H9 (cell line): ENCODE data around the gene ING5. TPM values are rescaled to one million over a fixed set of nuclear protein-coding genes. Genes with fewer than 3 reads are reported as not detected.
A peak's percentile ranks its signal among the peaks of the same experiment; 100 is the strongest.

ENCODE experiments used
- DNase-seq: peaks from one replicate; pipeline ENCODE4 v3.0.0-alpha.2; 2017
- H2AFZ ChIP-seq: one replicate; pipeline ENCODE4 v1.6.1; 2013; ENCODE audit warnings: mild to moderate bottlenecking, low read length, control low read depth, moderate library complexity
- H2AK5ac ChIP-seq: 2 replicates; pipeline ENCODE4 v1.6.1; 2013; ENCODE audit warnings: low read length, control low read depth, mixed read lengths; ENCODE audit not compliant: insufficient read length
- H2BK120ac ChIP-seq: one replicate; pipeline ENCODE4 v1.6.1; 2013; ENCODE audit warnings: low read depth, mild to moderate bottlenecking, low read length, control low read depth, inconsistent platforms; ENCODE audit not compliant: poor library complexity, severe bottlenecking
- H2BK12ac ChIP-seq: 2 replicates; pipeline ENCODE4 v1.6.1; 2013; ENCODE audit warnings: low read length, control low read depth, mixed read lengths, low read depth; ENCODE audit not compliant: insufficient read length
- H2BK15ac ChIP-seq: 2 replicates; pipeline ENCODE4 v1.6.1; 2013; ENCODE audit warnings: low read depth, low read length, control low read depth
- H2BK20ac ChIP-seq: one replicate; pipeline ENCODE4 v1.6.1; 2013; ENCODE audit warnings: low read depth, mild to moderate bottlenecking, low read length, control low read depth, inconsistent platforms; ENCODE audit not compliant: poor library complexity, severe bottlenecking
- H2BK5ac ChIP-seq: 2 replicates; pipeline ENCODE4 v1.6.1; 2013; ENCODE audit warnings: low read length, control low read depth, mixed read lengths; ENCODE audit not compliant: insufficient read length
- H3K14ac ChIP-seq: 2 replicates; pipeline ENCODE4 v1.6.1; 2013; ENCODE audit warnings: low read length, control low read depth; ENCODE audit not compliant: insufficient read depth
- H3K18ac ChIP-seq: 2 replicates; pipeline ENCODE4 v1.6.1; 2013; ENCODE audit warnings: low read depth, mild to moderate bottlenecking, mixed read lengths, low read length, control low read depth; ENCODE audit not compliant: insufficient read length
- H3K23ac ChIP-seq: 2 replicates; pipeline ENCODE4 v1.6.1; 2013; ENCODE audit warnings: low read length, control low read depth, mixed read lengths, low read depth; ENCODE audit not compliant: insufficient read length
- H3K23me2 ChIP-seq: 2 replicates; pipeline ENCODE4 v1.6.1; 2013; ENCODE audit warnings: low read depth, mild to moderate bottlenecking, mixed read lengths, low read length, control low read depth; ENCODE audit not compliant: insufficient read length, poor library complexity, severe bottlenecking
- H3K27ac ChIP-seq: 2 replicates; pipeline ENCODE4 v1.5.1; 2013; ENCODE audit warnings: low read length, control low read depth, mixed read lengths, low read depth; ENCODE audit not compliant: insufficient read length
- H3K27me3 ChIP-seq: 2 replicates; pipeline ENCODE4 v1.6.1; 2013; ENCODE audit warnings: low read length, control low read depth, inconsistent platforms; ENCODE audit not compliant: insufficient read depth
- H3K4ac ChIP-seq: 2 replicates; pipeline ENCODE4 v1.6.1; 2013; ENCODE audit warnings: low read depth, mild to moderate bottlenecking, control low read depth, inconsistent platforms, low read length, moderate library complexity
- H3K4me1 ChIP-seq: 2 replicates; pipeline ENCODE4 v1.6.1; 2013; ENCODE audit warnings: low read length, control low read depth, inconsistent platforms; ENCODE audit not compliant: insufficient read depth
- H3K4me2 ChIP-seq: 2 replicates; pipeline ENCODE4 v1.6.1; 2013; ENCODE audit warnings: low read length, control low read depth, mixed read lengths; ENCODE audit not compliant: insufficient read length, insufficient read depth
- H3K56ac ChIP-seq: 2 replicates; pipeline ENCODE4 v1.6.1; 2013; ENCODE audit warnings: low read depth, mild to moderate bottlenecking, mixed read lengths, low read length, control low read depth; ENCODE audit not compliant: insufficient read length
- H3K79me1 ChIP-seq: 2 replicates; pipeline ENCODE4 v1.6.1; 2013; ENCODE audit warnings: low read depth, mild to moderate bottlenecking, moderate library complexity, low read length, control low read depth, inconsistent platforms; ENCODE audit not compliant: insufficient read depth, poor library complexity, severe bottlenecking
- H3K79me2 ChIP-seq: 2 replicates; pipeline ENCODE4 v1.6.1; 2013; ENCODE audit warnings: low read length, control low read depth, inconsistent platforms; ENCODE audit not compliant: insufficient read depth
- H3K9ac ChIP-seq: 2 replicates; pipeline ENCODE4 v1.6.1; 2013; ENCODE audit warnings: low read length, control low read depth, mixed read lengths; ENCODE audit not compliant: insufficient read length; ENCODE audit errors: extremely low read depth
- H3K9me3 ChIP-seq: one replicate; pipeline ENCODE4 v1.6.1; 2013; ENCODE audit warnings: low read depth, low read length, inconsistent platforms; ENCODE audit not compliant: control insufficient read depth
- H3T11ph ChIP-seq: one replicate; pipeline ENCODE4 v1.6.1; 2013; ENCODE audit warnings: mild to moderate bottlenecking, low read length, control low read depth, inconsistent platforms
- H4K20me1 ChIP-seq: one replicate; pipeline ENCODE4 v1.6.1; 2013; ENCODE audit not compliant: control insufficient read depth, insufficient read length, insufficient read depth
- H4K5ac ChIP-seq: 2 replicates; pipeline ENCODE4 v1.6.1; 2013; ENCODE audit warnings: low read depth, mild to moderate bottlenecking, mixed read lengths, low read length, control low read depth; ENCODE audit not compliant: insufficient read length
- H4K8ac ChIP-seq: replicated peaks from 2 replicates; pipeline ENCODE4 v1.6.1; 2013; ENCODE audit warnings: low read length, control low read depth, mixed read lengths, low read depth; ENCODE audit not compliant: insufficient read length
- H4K91ac ChIP-seq: 2 replicates; pipeline ENCODE4 v1.6.1; 2013; ENCODE audit warnings: low read depth, mild to moderate bottlenecking, moderate library complexity, mixed read lengths, low read length, control low read depth; ENCODE audit not compliant: insufficient read length
- H3K27ac Mint-ChIP-seq, 3 experiments: 2 replicates in 2 of 3; 3 replicates in 1 of 3; pipeline ENCODE4 v1.8.0; 2020 to 2021; ENCODE audit warnings: mixed read lengths in 3 of 3, mild to moderate bottlenecking in 1 of 3, moderate library complexity in 1 of 3
- H3K27me3 Mint-ChIP-seq: 2 replicates; pipeline ENCODE4 v1.8.0; 2021; ENCODE audit warnings: low read depth, mild to moderate bottlenecking, moderate library complexity, mixed read lengths
- H3K36me3 Mint-ChIP-seq, 3 experiments: 2 replicates in 2 of 3; 3 replicates in 1 of 3; pipeline ENCODE4 v1.8.0; 2020 to 2021; ENCODE audit warnings: low read depth in 3 of 3, mixed read lengths in 3 of 3; ENCODE audit not compliant: insufficient read depth in 1 of 3
- H3K4me1 Mint-ChIP-seq, 2 experiments: 2 replicates each; pipeline ENCODE4 v1.8.0; 2020; ENCODE audit warnings: mixed read lengths in 2 of 2
- H3K4me3 Mint-ChIP-seq, 2 experiments: 2 replicates in 1 of 2; 3 replicates in 1 of 2; pipeline ENCODE4 v1.8.0; 2020 to 2021; ENCODE audit warnings: mild to moderate bottlenecking in 2 of 2, mixed read lengths in 2 of 2, moderate library complexity in 1 of 2
- H3K9me3 Mint-ChIP-seq, 2 experiments: 2 replicates in 1 of 2; 3 replicates in 1 of 2; pipeline ENCODE4 v1.8.0; 2020; ENCODE audit warnings: mild to moderate bottlenecking in 2 of 2, mixed read lengths in 2 of 2, moderate library complexity in 1 of 2
- WGBS: extraction: QIAGEN DNeasy Blood & Tissue Kit; methylation state at CpG from one replicate; pipeline ENCODE4 v1.1.7; 2013; ENCODE audit warnings: missing lambda C conversion rate, low lambda C conversion rate, mixed read lengths; ENCODE audit not compliant: insufficient read length; ENCODE audit errors: extremely low coverage; 5-methylcytosine and 5-hydroxymethylcytosine counted together
- total RNA-seq: library from RNA; stranded (reverse); gene quantifications from 2 replicates; pipeline ENCODE4 v1.2.1, GENCODE V29; 2021
- TF ChIP-seq, protein P1 (sequence below): fragments of 200-600 bp; sonication (generic); conservative IDR thresholded peaks from 3 replicates; pipeline ENCODE4 v1.8.0; 2021; ENCODE audit warnings: antibody characterized with exemption, mild to moderate bottlenecking

Gene ING5
- total RNA-seq, 1 experiment from 2014 or later = 66.0 TPM

DNA sequence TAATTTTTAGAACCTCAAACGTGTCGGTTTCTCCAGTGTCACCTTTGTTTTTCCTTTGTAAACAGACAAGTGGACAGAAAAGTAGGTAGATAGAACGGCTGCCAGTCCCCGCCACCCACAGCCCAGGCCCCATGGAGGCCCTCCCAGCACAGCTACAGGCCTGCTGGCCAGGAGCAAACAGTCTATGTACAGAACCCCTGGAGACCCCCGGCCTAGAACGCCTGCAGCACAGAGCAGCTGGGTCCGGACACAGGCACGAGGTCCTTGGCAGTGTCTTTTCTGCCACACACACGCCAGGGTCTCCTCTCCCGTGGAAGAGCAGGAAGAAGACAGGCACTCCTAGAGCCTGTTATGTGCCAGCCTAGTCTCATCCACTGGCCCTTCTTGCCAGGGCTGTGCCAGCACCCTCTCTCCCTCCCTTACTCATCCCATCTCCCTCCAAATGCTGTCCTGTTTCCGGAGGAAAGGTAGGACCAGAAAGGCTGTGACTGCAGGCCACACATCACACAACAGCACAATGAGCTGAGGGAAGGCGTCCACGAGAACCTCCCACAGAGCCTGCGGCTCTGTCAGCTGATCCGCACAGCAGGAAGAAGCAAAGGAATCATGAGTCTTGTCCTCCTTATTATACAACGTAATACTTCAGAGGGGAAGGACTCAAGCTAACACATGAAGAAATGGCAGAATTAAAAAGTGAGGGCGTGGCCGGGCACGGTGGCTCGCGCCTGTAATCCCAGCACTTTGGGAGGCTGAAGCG, 22.9 kb upstream of the ING5 start:
- Histone ChIP-seq H3K79me1 (no peaks in the 10 kb centered on the region), H2BK20ac (no peak overlapping the region), H2AK5ac (no peak overlapping the region), H2AFZ (no peak overlapping the region), H4K8ac (no peak overlapping the region), H3K9ac (no peak overlapping the region), H3K79me2 (no peaks in the 10 kb centered on the region; the same call in 1 of the 2 replicates), H3K14ac (no peak overlapping the region), H3K27ac (no peak overlapping the region), H3K56ac (no peak overlapping the region), H3K18ac (no peak overlapping the region), H3K4me2 (no peak overlapping the region), H2BK15ac (no peak overlapping the region), H2BK12ac (no peak overlapping the region), H3K27me3 (no peaks in the 10 kb centered on the region), H2BK5ac (no peak overlapping the region), H3K9me3 (no peaks in the 10 kb centered on the region), H4K91ac (no peak overlapping the region), H3K4me1 (no peaks in the 10 kb centered on the region), H4K5ac (no peak overlapping the region), H4K20me1 (no peaks in the 10 kb centered on the region), H3K4ac (no peak overlapping the region), H3K23ac (no peak overlapping the region), H3K23me2 (no peaks in the 10 kb centered on the region), H3T11ph (no peak overlapping the region), H2BK120ac (no peak overlapping the region)
- no CpG with 5 or more reads among the region's 22 CpGs for WGBS
- Mint-ChIP-seq H3K4me1 (no peaks in the 10 kb centered on the region), H3K27ac (0 out of 7 replicates have a peak overlapping the region, but pooled peaks of 1 of the 3 experiments have one; percentile 29), H3K9me3 (no peaks in the 10 kb centered on the region), H3K27me3 (no peaks in the 10 kb centered on the region), H3K36me3 (peaks cover 35 to 86% (median 78%) of the 10 kb centered on the region in 3 experiments), H3K4me3 (no peak overlapping the region)
- DNase-seq = no peak
- TF ChIP-seq, protein P1, sequence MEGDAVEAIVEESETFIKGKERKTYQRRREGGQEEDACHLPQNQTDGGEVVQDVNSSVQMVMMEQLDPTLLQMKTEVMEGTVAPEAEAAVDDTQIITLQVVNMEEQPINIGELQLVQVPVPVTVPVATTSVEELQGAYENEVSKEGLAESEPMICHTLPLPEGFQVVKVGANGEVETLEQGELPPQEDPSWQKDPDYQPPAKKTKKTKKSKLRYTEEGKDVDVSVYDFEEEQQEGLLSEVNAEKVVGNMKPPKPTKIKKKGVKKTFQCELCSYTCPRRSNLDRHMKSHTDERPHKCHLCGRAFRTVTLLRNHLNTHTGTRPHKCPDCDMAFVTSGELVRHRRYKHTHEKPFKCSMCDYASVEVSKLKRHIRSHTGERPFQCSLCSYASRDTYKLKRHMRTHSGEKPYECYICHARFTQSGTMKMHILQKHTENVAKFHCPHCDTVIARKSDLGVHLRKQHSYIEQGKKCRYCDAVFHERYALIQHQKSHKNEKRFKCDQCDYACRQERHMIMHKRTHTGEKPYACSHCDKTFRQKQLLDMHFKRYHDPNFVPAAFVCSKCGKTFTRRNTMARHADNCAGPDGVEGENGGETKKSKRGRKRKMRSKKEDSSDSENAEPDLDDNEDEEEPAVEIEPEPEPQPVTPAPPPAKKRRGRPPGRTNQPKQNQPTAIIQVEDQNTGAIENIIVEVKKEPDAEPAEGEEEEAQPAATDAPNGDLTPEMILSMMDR = no peak
